GM23338 (cell line): ENCODE results near the gene CTAGE1. TPM values are rescaled to one million over a fixed set of nuclear protein-coding genes. Genes with fewer than 3 reads are reported as not detected.

ENCODE experiments used
- ATAC-seq: fragments of 200-7000 bp; cut with Tn5 transposase; 3 replicates; pipeline ENCODE4 v1.9.1; 2020
- DNase-seq: peaks from one replicate; pipeline ENCODE4 v3.0.0-alpha.2; 2015; ENCODE audit warnings: low spot score
- H2AFZ ChIP-seq: fragments of 200-600 bp; sonication (generic); 2 replicates; pipeline ENCODE4 v1.8.0; 2016; ENCODE audit warnings: antibody characterized with exemption, mild to moderate bottlenecking, moderate library complexity
- H3F3A ChIP-seq: fragments of 200-600 bp; sonication (generic); replicated peaks from 2 replicates; pipeline ENCODE4 v1.8.0; 2017; ENCODE audit warnings: antibody characterized with exemption, mixed run types, low read depth
- H3K27ac ChIP-seq: fragments of 200-600 bp; sonication (generic); 2 replicates; pipeline ENCODE4 v1.6.1; 2016; ENCODE audit warnings: low read depth
- H3K27me3 ChIP-seq: fragments of 200-600 bp; sonication (generic); 2 replicates; pipeline ENCODE4 v1.8.0; 2016; ENCODE audit warnings: mild to moderate bottlenecking, mixed run types, moderate library complexity; ENCODE audit not compliant: insufficient read depth
- H3K36me3 ChIP-seq: fragments of 200-600 bp; sonication (generic); 2 replicates; pipeline ENCODE4 v1.8.0; 2016; ENCODE audit warnings: mild to moderate bottlenecking; ENCODE audit not compliant: insufficient read depth
- H3K4me1 ChIP-seq: fragments of 200-600 bp; sonication (generic); 2 replicates; pipeline ENCODE4 v1.8.0; 2016; ENCODE audit warnings: mild to moderate bottlenecking, moderate library complexity; ENCODE audit not compliant: insufficient read depth
- H3K4me2 ChIP-seq: fragments of 200-600 bp; sonication (generic); 2 replicates; pipeline ENCODE4 v1.7.1; 2017; ENCODE audit warnings: mixed run types
- H3K4me3 ChIP-seq: fragments of 200-600 bp; sonication (generic); 2 replicates; pipeline ENCODE4 v1.6.1; 2016; ENCODE audit warnings: mixed run types
- H3K79me2 ChIP-seq: fragments of 200-600 bp; sonication (generic); replicated peaks from 2 replicates; pipeline ENCODE4 v1.8.0; 2017; ENCODE audit warnings: mild to moderate bottlenecking; ENCODE audit not compliant: insufficient read depth
- H3K9me2 ChIP-seq: fragments of 200-600 bp; sonication (generic); 2 replicates; pipeline ENCODE4 v1.8.0; 2017; ENCODE audit not compliant: insufficient read depth
- H4K20me1 ChIP-seq: fragments of 200-600 bp; sonication (generic); replicated peaks from 2 replicates; pipeline ENCODE4 v1.8.0; 2017; ENCODE audit warnings: mild to moderate bottlenecking; ENCODE audit not compliant: insufficient read depth
- H3K27ac Mint-ChIP-seq: 2 replicates; pipeline ENCODE4 v1.8.0; 2020; ENCODE audit warnings: inconsistent platforms, mild to moderate bottlenecking, moderate library complexity, mixed read lengths
- H3K27me3 Mint-ChIP-seq: 3 replicates; pipeline ENCODE4 v1.8.0; 2022; ENCODE audit warnings: low read depth, mild to moderate bottlenecking, moderate library complexity, mixed read lengths, inconsistent platforms; ENCODE audit not compliant: insufficient read depth, poor library complexity
- H3K36me3 Mint-ChIP-seq: 3 replicates; pipeline ENCODE4 v1.8.0; 2021; ENCODE audit warnings: low read depth, mild to moderate bottlenecking, inconsistent platforms, moderate library complexity, mixed read lengths
- H3K4me1 Mint-ChIP-seq: 3 replicates; pipeline ENCODE4 v1.8.0; 2020; ENCODE audit warnings: mild to moderate bottlenecking, inconsistent platforms, mixed read lengths
- H3K4me3 Mint-ChIP-seq: 3 replicates; pipeline ENCODE4 v1.8.0; 2021; ENCODE audit warnings: moderate library complexity, mild to moderate bottlenecking, inconsistent platforms, mixed read lengths
- H3K9me3 Mint-ChIP-seq: 3 replicates; pipeline ENCODE4 v1.8.0; 2020; ENCODE audit warnings: moderate library complexity, mild to moderate bottlenecking, inconsistent platforms, mixed read lengths
- CREB1 ChIP-seq: fragments of 250-450 bp; sonication (Bioruptor Pico); IDR thresholded peaks from 2 replicates; pipeline ENCODE4 v1.5.0; 2020; ENCODE audit warnings: low read depth, mild to moderate bottlenecking, moderate library complexity
- CTCF ChIP-seq, 2 experiments: fragments of 200-600 bp in 1 of 2; sonication (generic) in 1 of 2; conservative IDR thresholded peaks; 2 replicates each; pipeline versions ENCODE4 v1.5.1 to v1.6.1; 2016 to 2017; ENCODE audit warnings: antibody characterized with exemption in 2 of 2, low read depth in 2 of 2, mild to moderate bottlenecking in 2 of 2, moderate library complexity in 1 of 2
- ETS1 ChIP-seq: IDR thresholded peaks from 2 replicates; pipeline ENCODE4 v1.6.1; 2016; ENCODE audit warnings: antibody characterized with exemption
- EZH2 ChIP-seq: fragments of 200-600 bp; sonication (generic); IDR thresholded peaks from one replicate; pipeline ENCODE4 v1.8.0; 2017; ENCODE audit warnings: antibody characterized with exemption, mild to moderate bottlenecking, low read depth; ENCODE audit not compliant: unreplicated experiment
- EZH2phosphoT487 ChIP-seq: fragments of 200-600 bp; sonication (generic); IDR thresholded peaks from one replicate; pipeline ENCODE4 v1.8.1; 2018; ENCODE audit warnings: antibody characterized with exemption; ENCODE audit not compliant: unreplicated experiment
- JUNB ChIP-seq: IDR thresholded peaks from one replicate; pipeline ENCODE4 v1.6.1; 2016; ENCODE audit warnings: antibody characterized with exemption; ENCODE audit not compliant: unreplicated experiment
- NANOG ChIP-seq: IDR thresholded peaks from 2 replicates; pipeline ENCODE4 v1.6.1; 2016; ENCODE audit warnings: antibody characterized with exemption, borderline replicate concordance
- POLR2AphosphoS5 ChIP-seq: IDR thresholded peaks from 2 replicates; pipeline ENCODE4 v1.6.1; 2016; ENCODE audit warnings: antibody characterized with exemption, low read depth
- REST ChIP-seq: IDR thresholded peaks from one replicate; pipeline ENCODE4 v1.6.1; 2018; ENCODE audit warnings: antibody characterized with exemption; ENCODE audit not compliant: unreplicated experiment
- STAT1 ChIP-seq: IDR thresholded peaks from one replicate; pipeline ENCODE4 v1.6.1; 2016; ENCODE audit warnings: antibody characterized with exemption; ENCODE audit not compliant: unreplicated experiment
- ZNF114 ChIP-seq: fragments of 250-450 bp; sonication (Bioruptor Pico); IDR thresholded peaks from 2 replicates; pipeline ENCODE4 v1.5.0; 2020; ENCODE audit warnings: mild to moderate bottlenecking, moderate library complexity
- ZNF331 ChIP-seq: fragments of 250-450 bp; sonication (Bioruptor Pico); IDR thresholded peaks from 2 replicates; pipeline ENCODE4 v1.5.0; 2020; ENCODE audit warnings: low read depth, mild to moderate bottlenecking, moderate library complexity
- ZNF462 ChIP-seq: fragments of 250-450 bp; sonication (Bioruptor Pico); IDR thresholded peaks from 2 replicates; pipeline ENCODE4 v1.5.0; 2020; ENCODE audit warnings: mild to moderate bottlenecking, moderate library complexity
- polyA plus RNA-seq: library from polyadenylated mRNA; unstranded; fragments of >200 nt; fragmentation: Nextera tagmentation; extraction: Ambion mirVana; gene quantifications from 2 replicates; pipeline ENCODE4 v1.2.1, GENCODE V29; 2016
- total RNA-seq: library from RNA; depleted of rRNA; stranded (reverse); fragments of >200 nt; shearing (Covaris generic); gene quantifications from 2 replicates; pipeline ENCODE4 v1.2.3, GENCODE V29; 2014

The CTAGE1 gene
- total and polyA plus RNA-seq, 2 experiments from 2014 or later, result 0.03 to 0.06 TPM

- no peaks in the 10 kb centered on the region for H3K36me3 ChIP-seq
- no peaks in the 10 kb centered on the region for H3F3A ChIP-seq
- DNase-seq (no peak), ATAC-seq (no peak)
- TF ChIP-seq ZNF114 (CRISPR knock-in tag) (no peak), ZNF331 (CRISPR knock-in tag) (no peak), ETS1 (no peak), JUNB (no peak), REST (no peak), EZH2phosphoT487 (no peak), CREB1 (CRISPR knock-in tag) (no peak), NANOG (no peak), EZH2 (no peak), STAT1 (no peak), CTCF (conservative IDR thresholded peaks at IDR 0.05; ENCODE audit: low read depth in 2 of 2) (no peak), POLR2AphosphoS5 (no peak), ZNF462 (CRISPR knock-in tag) (no peak)
- H3K4me1 ChIP-seq, result no peaks in the 10 kb centered on the region; the same call in 1 of the 2 replicates
- no peaks in the 10 kb centered on the region for H3K36me3 Mint-ChIP-seq
- no peak overlapping the region for H3K27ac ChIP-seq
- peaks cover 3% of the 10 kb centered on the region; the same call in 1 of the 2 replicates for H3K9me2 ChIP-seq
- H3K27me3 ChIP-seq, result no peaks in the 10 kb centered on the region
- H3K4me3 ChIP-seq, result no peak overlapping the region
- no peaks in the 10 kb centered on the region for H4K20me1 ChIP-seq
- H3K27ac Mint-ChIP-seq, result no peak overlapping the region
- no peak overlapping the region for H2AFZ ChIP-seq
- H3K27me3 Mint-ChIP-seq, result no peaks in the 10 kb centered on the region
- no peaks in the 10 kb centered on the region for H3K79me2 ChIP-seq
- no peak overlapping the region for H3K4me2 ChIP-seq
- peaks cover 5% of the 10 kb centered on the region; the same call in 2 of the 3 replicates for H3K4me1 Mint-ChIP-seq
- no peaks in the 10 kb centered on the region for H3K9me3 Mint-ChIP-seq
- no peak overlapping the region for H3K4me3 Mint-ChIP-seq
Measured at GRCh38 chr18:22436136-22436535, 18.4 kb upstream of the CTAGE1 start.
